Psoas muscle (tissue), 8 donors: Measurements from ENCODE around the gene CUL1. TPM values are rescaled to one million over a fixed set of nuclear protein-coding genes. Genes with fewer than 3 reads are reported as not detected.

Experiments
- ATAC-seq, 4 donors: fragments of 200-7000 bp; cut with Tn5 transposase; one replicate each; pipeline ENCODE4 v1.9.1; 2020; ENCODE audit warnings: moderate library complexity in 3 of 4, mild to moderate bottlenecking in 2 of 4
- DNase-seq, 2 donors: peaks; one replicate each; pipeline ENCODE4 v3.0.0-alpha.2; 2020
- H3K27ac ChIP-seq: fragments of 200-600 bp; one replicate; pipeline ENCODE4 v1.8.0; 2022
- H3K27me3 ChIP-seq, 3 donors: fragments of 200-600 bp in 1 of 3; one replicate each; pipeline versions ENCODE4 v1.6.1 to v1.8.0; 2013 to 2022; ENCODE audit warnings: low read length in 2 of 3, mild to moderate bottlenecking in 2 of 3, moderate library complexity in 1 of 3; ENCODE audit not compliant: insufficient read depth in 3 of 3
- H3K36me3 ChIP-seq, 2 donors: fragments of 200-600 bp in 1 of 2; one replicate each; pipeline versions ENCODE4 v1.6.1 to v1.8.0; 2013 to 2022; ENCODE audit warnings: low read depth in 1 of 2, mild to moderate bottlenecking in 1 of 2, moderate library complexity in 1 of 2; ENCODE audit not compliant: insufficient read depth in 1 of 2
- H3K4me1 ChIP-seq: fragments of 200-600 bp; one replicate; pipeline ENCODE4 v1.8.0; 2022
- H3K4me3 ChIP-seq: fragments of 200-600 bp; one replicate; pipeline ENCODE4 v1.8.0; 2022; ENCODE audit warnings: mild to moderate bottlenecking
- H3K9me3 ChIP-seq: fragments of 200-600 bp; one replicate; pipeline ENCODE4 v1.8.0; 2022
- WGBS, 3 donors: extraction: QIAGEN DNeasy Blood & Tissue Kit; methylation state at CpG; one replicate each; pipeline versions ENCODE4 v1.1.6 to v1.1.7; 2013; 5-methylcytosine and 5-hydroxymethylcytosine counted together
- intact Hi-C, 2 donors: fragments of 100-400 bp; cut with DNase I; formaldehyde crosslinking; loops; one replicate each; pipeline versions ENCODE4 v1.11.0 to v1.14.2; 2022
- polyA plus RNA-seq, 3 donors: library from polyadenylated mRNA; stranded (reverse); fragments of 200-250 nt; gene quantifications; one replicate each; pipeline ENCODE4 v1.2.3, GENCODE V29; 2013
- total RNA-seq, 4 donors: library from RNA; stranded (reverse); fragmentation: NEBNext Ultra II Directional in 2 of 4; extraction: Animal tissue kit (Norgen Biotek cat#: 25700) in 2 of 4; gene quantifications; one replicate each; pipeline versions ENCODE4 v1.2.1 to v1.2.4, GENCODE V29; 2021 to 2023
- TF ChIP-seq, protein P1 (sequence below): fragments of 200-600 bp; IDR thresholded peaks from one replicate; pipeline ENCODE4 v1.8.0; 2022; ENCODE audit warnings: antibody characterized with exemption
- donor health status: healthy with polysubstance abuse.
- donor health status: DM: no; HTN: no; CAD: no; lungs with moderate emphysema.
- donor health status: Bipolar disorder and iron deficiency.
- donor health status: healthy.
- donor health status: DM: yes; HTN: yes; CAD: no.
- donor health status: DM: no; HTN: no; CAD: no.
- donor health status: DM: no; HTN: no; CAD: no.
- donor health status: DM: yes; HTN: yes; CAD: no.

Gene CUL1
- total and polyA plus RNA-seq, 7 donors = 65.1 to 149 (median 86.5) TPM

GRCh38 chr7:148693651-148694050, 5.1 kb upstream of the CUL1 start:
- no peaks in the 10 kb centered on the region for H3K27me3 ChIP-seq
- H3K9me3 ChIP-seq = no peaks in the 10 kb centered on the region

DNA sequence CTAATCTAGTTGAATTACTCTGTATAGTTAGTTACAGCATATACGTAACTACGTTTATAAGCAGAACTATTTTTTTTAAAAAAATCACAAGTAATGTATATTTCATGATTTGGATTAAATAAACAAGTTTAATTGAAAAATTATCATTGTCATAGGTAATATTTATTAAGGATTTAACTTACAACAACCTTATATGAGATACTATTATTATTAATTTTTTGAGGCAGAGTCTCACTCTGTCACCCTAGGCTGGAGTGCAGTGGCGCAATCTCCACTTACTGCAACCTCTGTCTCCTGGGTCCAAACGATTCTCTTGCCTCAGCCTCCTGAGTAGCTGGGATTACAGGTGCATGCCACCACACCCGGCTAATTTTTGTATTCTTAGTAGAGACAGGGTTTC, 4.1 kb upstream of the CUL1 start:
- H3K4me1 ChIP-seq = no peaks in the 10 kb centered on the region
- no peak for DNase-seq
- intact Hi-C loops = loop anchor here in 1 of 2 donors (5.0 to 10.0 kb wide), 6 partner anchors 67 to 270 kb away; partner anchors contain the start of gene EZH2
- TF ChIP-seq, protein P1, sequence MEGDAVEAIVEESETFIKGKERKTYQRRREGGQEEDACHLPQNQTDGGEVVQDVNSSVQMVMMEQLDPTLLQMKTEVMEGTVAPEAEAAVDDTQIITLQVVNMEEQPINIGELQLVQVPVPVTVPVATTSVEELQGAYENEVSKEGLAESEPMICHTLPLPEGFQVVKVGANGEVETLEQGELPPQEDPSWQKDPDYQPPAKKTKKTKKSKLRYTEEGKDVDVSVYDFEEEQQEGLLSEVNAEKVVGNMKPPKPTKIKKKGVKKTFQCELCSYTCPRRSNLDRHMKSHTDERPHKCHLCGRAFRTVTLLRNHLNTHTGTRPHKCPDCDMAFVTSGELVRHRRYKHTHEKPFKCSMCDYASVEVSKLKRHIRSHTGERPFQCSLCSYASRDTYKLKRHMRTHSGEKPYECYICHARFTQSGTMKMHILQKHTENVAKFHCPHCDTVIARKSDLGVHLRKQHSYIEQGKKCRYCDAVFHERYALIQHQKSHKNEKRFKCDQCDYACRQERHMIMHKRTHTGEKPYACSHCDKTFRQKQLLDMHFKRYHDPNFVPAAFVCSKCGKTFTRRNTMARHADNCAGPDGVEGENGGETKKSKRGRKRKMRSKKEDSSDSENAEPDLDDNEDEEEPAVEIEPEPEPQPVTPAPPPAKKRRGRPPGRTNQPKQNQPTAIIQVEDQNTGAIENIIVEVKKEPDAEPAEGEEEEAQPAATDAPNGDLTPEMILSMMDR = no peak
- no peaks in the 10 kb centered on the region for H3K9me3 ChIP-seq
- H3K27me3 ChIP-seq = no peaks in the 10 kb centered on the region
- no peak for ATAC-seq
- WGBS, 3 donors = 90 to 94% (median 91%) methylated on average over 5 of the region's 5 CpGs
- H3K27ac ChIP-seq = no peak overlapping the region
- no peak overlapping the region for H3K4me3 ChIP-seq
- no peaks in the 10 kb centered on the region for H3K36me3 ChIP-seq

More at GRCh38 chr7:148693651-148694050, 5.1 kb upstream of the CUL1 start:
- H3K4me1 ChIP-seq = no peaks in the 10 kb centered on the region
- no peaks in the 10 kb centered on the region for H3K36me3 ChIP-seq
- DNase-seq (no peak), ATAC-seq (no peak)
- intact Hi-C loops = loop anchor here in 1 of 2 donors (10.0 kb wide), 3 partner anchors 119 to 271 kb away; partner anchors contain the start of gene EZH2
- no peak overlapping the region for H3K4me3 ChIP-seq
- TF ChIP-seq, protein P1 = no peak
- no peak overlapping the region for H3K27ac ChIP-seq
- 95 to 98% (median 96%) methylated on average over 7 of the region's 7 CpGs for WGBS, 3 donors

DNA sequence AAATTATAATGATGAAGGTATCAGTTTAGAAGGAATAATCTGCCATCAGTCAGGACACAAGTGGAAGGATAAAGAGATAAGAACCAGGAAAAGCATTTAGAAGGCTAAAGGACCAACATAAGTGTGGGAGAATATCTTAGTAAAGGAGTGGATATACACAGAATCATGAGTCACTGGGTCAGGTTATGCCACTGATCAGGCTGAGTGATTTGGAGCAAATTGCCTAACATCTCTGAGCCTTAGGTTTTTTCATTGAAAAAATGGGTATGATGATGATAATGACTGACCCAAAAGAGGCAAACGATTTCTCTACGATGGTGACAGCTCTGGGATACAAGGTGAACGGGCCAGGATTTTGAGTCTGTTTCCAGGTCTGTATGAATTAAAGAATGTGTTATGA, 2.8 kb upstream of the CUL1 start:
- no peak overlapping the region for H3K4me3 ChIP-seq
- no peaks in the 10 kb centered on the region for H3K27me3 ChIP-seq
- DNase-seq (no peak), ATAC-seq (no peak)
- H3K9me3 ChIP-seq = no peaks in the 10 kb centered on the region
- intact Hi-C loops = loop anchor here in 1 of 2 donors (5.0 to 10.0 kb wide), 6 partner anchors 69 to 269 kb away; partner anchors contain the start of gene EZH2
- no peaks in the 10 kb centered on the region for H3K36me3 ChIP-seq
- TF ChIP-seq, protein P1 = no peak
- H3K27ac ChIP-seq = no peak overlapping the region
- WGBS, 3 donors = 95 to 100% (median 98%) methylated on average over 3 of the region's 3 CpGs
- H3K4me1 ChIP-seq = peaks cover 10% of the 10 kb centered on the region

DNA sequence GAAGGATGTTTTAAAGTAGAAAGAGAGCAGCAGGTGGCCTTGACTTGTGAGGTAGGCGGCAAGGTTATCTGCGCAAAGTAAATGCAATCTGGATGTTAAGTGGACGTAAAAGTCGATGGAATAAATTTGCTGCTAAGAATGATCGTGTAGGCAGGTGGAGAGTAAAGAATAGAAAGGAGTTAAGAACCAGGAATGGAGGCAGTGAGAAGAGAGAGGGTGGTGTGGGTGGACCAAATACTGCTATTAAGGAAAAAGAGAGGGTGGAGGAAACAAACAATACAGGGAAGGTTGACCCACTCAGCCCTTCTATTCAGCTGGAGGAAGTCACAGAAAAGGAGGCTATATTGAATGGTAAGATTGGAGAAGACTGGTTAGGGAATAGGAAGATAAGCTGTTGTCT, 1.9 kb upstream of the CUL1 start:
- TF ChIP-seq, protein P1 = no peak
- H3K4me3 ChIP-seq = no peak overlapping the region
- H3K36me3 ChIP-seq = no peaks in the 10 kb centered on the region
- WGBS, 3 donors = 93 to 94% (median 93%) methylated on average over 5 of the region's 5 CpGs
- H3K27me3 ChIP-seq = no peaks in the 10 kb centered on the region
- no peaks in the 10 kb centered on the region for H3K9me3 ChIP-seq
- peaks cover 18% of the 10 kb centered on the region for H3K4me1 ChIP-seq
- no peak for DNase-seq
- H3K27ac ChIP-seq = peak overlapping the region; percentile 99
- intact Hi-C loops = loop anchor here in 1 of 2 donors (5.0 to 10.0 kb wide), 6 partner anchors 69 to 268 kb away; partner anchors contain the start of gene EZH2
- no peak for ATAC-seq
